Upper lobe of left lung (tissue), 6 donors: ENCODE measurements around the gene GATAD1. TPM values are rescaled to one million over a fixed set of nuclear protein-coding genes. Genes with fewer than 3 reads are reported as not detected.
A peak's percentile ranks its signal among the peaks of the same experiment; 100 is the strongest.

Source experiments
- ATAC-seq, 2 donors: fragments of 200-7000 bp; cut with Tn5 transposase; one replicate each; pipeline ENCODE4 v1.9.1; 2022; ENCODE audit warnings: mild to moderate bottlenecking in 2 of 2, moderate library complexity in 2 of 2; ENCODE audit not compliant: low FRiP score in 2 of 2
- DNase-seq, 2 donors: peaks; one replicate each; pipeline ENCODE4 v3.0.0-alpha.2; 2019 to 2020
- H3K27ac ChIP-seq, 4 donors: fragments of 200-600 bp; sonication (generic); one replicate each; pipeline ENCODE4 v1.5.1; 2016 to 2019
- H3K27me3 ChIP-seq, 4 donors: fragments of 200-600 bp; sonication (generic); one replicate each; pipeline ENCODE4 v1.5.1; 2017 to 2019
- H3K36me3 ChIP-seq, 4 donors: fragments of 200-600 bp; sonication (generic); one replicate each; pipeline ENCODE4 v1.5.1; 2016 to 2019
- H3K4me1 ChIP-seq, 4 donors: fragments of 200-600 bp; sonication (generic); one replicate each; pipeline ENCODE4 v1.5.1; 2018 to 2019
- H3K4me3 ChIP-seq, 4 donors: fragments of 200-600 bp; sonication (generic); one replicate each; pipeline ENCODE4 v1.5.1; 2017 to 2019; ENCODE audit warnings: mild to moderate bottlenecking in 2 of 4, moderate library complexity in 1 of 4
- H3K9me3 ChIP-seq, 4 donors: fragments of 200-600 bp; sonication (generic); one replicate each; pipeline ENCODE4 v1.5.1; 2018 to 2019
- CTCF ChIP-seq, 6 experiments: fragments of 450-650 bp in 4 of 6; fragments of 200-600 bp in 2 of 6; sonication (generic) in 2 of 6; IDR thresholded peaks; one replicate each; pipeline ENCODE4 v1.5.1; 2016 to 2019; ENCODE audit warnings: antibody characterized with exemption in 6 of 6
- EP300 ChIP-seq, 4 donors: sonication (generic); formaldehyde crosslinking; IDR thresholded peaks; one replicate each; pipeline ENCODE4 v1.5.1; 2017; ENCODE audit warnings: antibody characterized with exemption in 4 of 4, control low read depth in 2 of 4
- POLR2A ChIP-seq, 4 donors: fragments of 450-650 bp; IDR thresholded peaks; one replicate each; pipeline ENCODE4 v1.5.1; 2016 to 2017; ENCODE audit warnings: antibody characterized with exemption in 4 of 4, mild to moderate bottlenecking in 2 of 4
- POLR2AphosphoS5 ChIP-seq, 2 donors: sonication (generic); formaldehyde crosslinking; IDR thresholded peaks; one replicate each; pipeline ENCODE4 v1.5.1; 2017; ENCODE audit warnings: antibody characterized with exemption in 2 of 2
- WGBS, 2 donors: methylation state at CpG; one replicate each; pipeline ENCODE4 v1.1.5; 2017 to 2018; 5-methylcytosine and 5-hydroxymethylcytosine counted together
- total RNA-seq, 6 donors: library from RNA; depleted of rRNA in 4 of 6; stranded (reverse); fragments of >200 nt in 4 of 6; gene quantifications; one replicate each; pipeline versions ENCODE4 v1.1.0 to v1.2.1, GENCODE V29; 2016 to 2021
- donor health status: DM: no; HTN: no; CAD: no; lungs with moderate emphysema.
- donor health status: DM: no; HTN: yes; CAD: no; lungs with severe emphysema.

Gene GATAD1
- total RNA-seq, 6 donors from 2014 or later = 21.4 to 66.6 (median 39.5) TPM

- H3K27me3 ChIP-seq = no peaks in the 10 kb centered on the region
- ATAC-seq (peak in 1 of 2 donors; percentile 68), DNase-seq (no peak)
- TF ChIP-seq EP300 (IDR thresholded peaks at IDR 0.05) = no peak
- no peak for TF ChIP-seq POLR2AphosphoS5 (IDR thresholded peaks at IDR 0.05)
- TF ChIP-seq POLR2A (IDR thresholded peaks at IDR 0.05) = no peak
- TF ChIP-seq CTCF (IDR thresholded peaks at IDR 0.05) = no peak
- no peaks in the 10 kb centered on the region for H3K36me3 ChIP-seq
- H3K4me1 ChIP-seq = no peaks in the 10 kb centered on the region
- WGBS, 2 donors = 73 to 76% methylated on average over 5 of the region's 5 CpGs
- H3K4me3 ChIP-seq = no peak overlapping the region
- no peak overlapping the region for H3K27ac ChIP-seq
- no peaks in the 10 kb centered on the region for H3K9me3 ChIP-seq
Measured at GRCh38 chr7:92415225-92415624, 32.1 kb upstream of the GATAD1 start.

- no peaks in the 10 kb centered on the region for H3K27me3 ChIP-seq
- peaks cover 0 to 10% (median 2%) of the 10 kb centered on the region in 4 donors for H3K4me1 ChIP-seq
- DNase-seq = no peak
- H3K4me3 ChIP-seq = no peak overlapping the region
- no peak for ATAC-seq
- no peaks in the 10 kb centered on the region for H3K36me3 ChIP-seq
- H3K27ac ChIP-seq = no peak overlapping the region
- WGBS, 2 donors = 74 to 81% methylated on average over 5 of the region's 5 CpGs
- no peaks in the 10 kb centered on the region for H3K9me3 ChIP-seq
- TF ChIP-seq POLR2AphosphoS5 (IDR thresholded peaks at IDR 0.05) (no peak), POLR2A (IDR thresholded peaks at IDR 0.05) (no peak), EP300 (IDR thresholded peaks at IDR 0.05) (no peak), CTCF (IDR thresholded peaks at IDR 0.05) (no peak)
Measured at GRCh38 chr7:92417913-92418312, 29.4 kb upstream of the GATAD1 start.

- Histone ChIP-seq H3K27ac (no peak overlapping the region), H3K4me1 (peaks cover 0 to 22% (median 6%) of the 10 kb centered on the region in 4 donors), H3K27me3 (no peaks in the 10 kb centered on the region), H3K4me3 (no peak overlapping the region), H3K36me3 (no peaks in the 10 kb centered on the region), H3K9me3 (no peaks in the 10 kb centered on the region)
- TF ChIP-seq EP300 (IDR thresholded peaks at IDR 0.05) = no peak
- WGBS, 2 donors = 49 to 54% methylated on average over 5 of the region's 5 CpGs
- no peak for DNase-seq
- no peak for ATAC-seq
Measured at GRCh38 chr7:92421676-92422435, 25.4 kb upstream of the GATAD1 start.

GRCh38 chr7:92422926-92423325, 24.4 kb upstream of the GATAD1 start:
- Histone ChIP-seq H3K4me3 (no peak overlapping the region), H3K4me1 (peaks cover 0 to 22% (median 6%) of the 10 kb centered on the region in 4 donors), H3K27me3 (no peaks in the 10 kb centered on the region), H3K36me3 (no peaks in the 10 kb centered on the region), H3K9me3 (no peaks in the 10 kb centered on the region), H3K27ac (no peak overlapping the region)
- TF ChIP-seq EP300 (IDR thresholded peaks at IDR 0.05) (no peak), CTCF (IDR thresholded peaks at IDR 0.05) (no peak), POLR2A (IDR thresholded peaks at IDR 0.05) (no peak)
- 94 to 98% methylated on average over 5 to 6 of the region's 6 CpGs for WGBS, 2 donors
- DNase-seq (no peak), ATAC-seq (no peak)

DNA sequence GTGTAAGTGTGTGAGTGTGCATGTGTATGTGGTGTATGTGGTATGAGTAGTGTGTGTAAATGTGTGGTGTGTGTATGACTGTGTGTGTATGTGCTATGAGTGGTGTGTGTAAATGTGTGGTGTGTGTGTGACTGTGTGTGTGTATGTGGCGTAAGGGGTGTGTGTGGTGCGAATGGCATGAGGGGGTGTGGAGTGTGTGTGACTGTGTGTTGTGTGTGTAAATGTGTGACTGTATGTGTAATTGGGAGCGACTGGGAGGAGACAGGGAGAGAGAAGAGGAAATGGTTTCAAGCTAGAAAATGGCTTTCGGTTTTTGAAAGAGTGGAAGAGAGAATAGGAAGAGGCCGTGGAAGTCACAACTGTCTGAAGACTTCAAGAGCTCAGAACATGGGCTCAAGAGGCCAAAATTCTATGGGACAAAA, 23.6 kb upstream of the GATAD1 start:
- H3K27me3 ChIP-seq = no peaks in the 10 kb centered on the region
- peak overlapping the region in 1 of 4 donors; percentile 55 for H3K27ac ChIP-seq
- WGBS, 2 donors = 66% methylated on average over 5 of the region's 5 CpGs
- H3K9me3 ChIP-seq = no peaks in the 10 kb centered on the region
- peaks cover 0 to 22% (median 6%) of the 10 kb centered on the region in 4 donors for H3K4me1 ChIP-seq
- H3K36me3 ChIP-seq = no peaks in the 10 kb centered on the region
- ATAC-seq = peak in 1 of 2 donors; percentile 33
- no peak for DNase-seq
- TF ChIP-seq POLR2A (IDR thresholded peaks at IDR 0.05) (no peak), EP300 (IDR thresholded peaks at IDR 0.05) (no peak), CTCF (IDR thresholded peaks at IDR 0.05) (no peak), POLR2AphosphoS5 (IDR thresholded peaks at IDR 0.05) (no peak)
- peak overlapping the region in 3 of 4 donors; percentile 42 to 59 (median 57) for H3K4me3 ChIP-seq
